HCT116 (cell line): Measurements from ENCODE around the gene IGSF9B.

Experiments
- EGR1 ChIP-seq: IDR thresholded peaks from 2 replicates; pipeline ENCODE4 v1.6.1; 2012; ENCODE audit warnings: low read depth
- POLR2A ChIP-seq: IDR thresholded peaks from 2 replicates; pipeline ENCODE4 v1.7.0; 2011; ENCODE audit warnings: borderline replicate concordance; ENCODE audit not compliant: insufficient read depth, insufficient read length; ENCODE audit errors: extremely low read depth
- POLR2AphosphoS5 ChIP-seq: IDR thresholded peaks from 2 replicates; pipeline ENCODE4 v1.6.1; 2011; ENCODE audit warnings: mild to moderate bottlenecking, low read depth, low read length, moderate library complexity
- TF ChIP-seq, protein P1 (sequence below), 3 experiments: fragments of 200-600 bp in 1 of 3; sonication (generic) in 1 of 3; IDR thresholded peaks in 2 of 3; conservative IDR thresholded peaks in 1 of 3; 2 replicates each; pipeline ENCODE4 v1.5.1; 2012 to 2017; ENCODE audit warnings: low read depth in 2 of 3, low read length in 2 of 3, antibody characterized with exemption in 1 of 3, borderline replicate concordance in 1 of 3, control low read depth in 1 of 3, mild to moderate bottlenecking in 1 of 3, mixed read lengths in 1 of 3, mixed run types in 1 of 3, moderate library complexity in 1 of 3; ENCODE audit not compliant: insufficient read depth in 1 of 3

DNA sequence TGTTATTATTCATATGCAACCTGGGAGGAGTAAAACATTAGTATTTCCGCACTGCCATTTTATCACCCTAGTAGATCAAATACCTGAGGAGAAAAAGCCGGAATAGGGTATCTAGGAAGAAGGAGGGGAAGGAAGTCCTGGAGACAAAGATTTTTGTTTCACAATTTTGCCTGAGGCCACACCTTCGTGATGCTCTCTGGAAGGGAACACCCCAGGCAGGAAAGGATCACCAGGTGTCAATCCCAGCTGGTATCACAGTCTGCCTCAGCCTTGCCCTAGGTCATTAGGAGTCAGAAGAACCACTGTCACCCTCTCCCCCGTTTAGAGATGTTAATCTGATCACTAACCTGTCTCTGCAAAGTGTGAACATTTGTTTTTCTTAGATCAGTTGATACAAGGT lies 35.4 kb upstream of the IGSF9B start:
- TF ChIP-seq, protein P1, sequence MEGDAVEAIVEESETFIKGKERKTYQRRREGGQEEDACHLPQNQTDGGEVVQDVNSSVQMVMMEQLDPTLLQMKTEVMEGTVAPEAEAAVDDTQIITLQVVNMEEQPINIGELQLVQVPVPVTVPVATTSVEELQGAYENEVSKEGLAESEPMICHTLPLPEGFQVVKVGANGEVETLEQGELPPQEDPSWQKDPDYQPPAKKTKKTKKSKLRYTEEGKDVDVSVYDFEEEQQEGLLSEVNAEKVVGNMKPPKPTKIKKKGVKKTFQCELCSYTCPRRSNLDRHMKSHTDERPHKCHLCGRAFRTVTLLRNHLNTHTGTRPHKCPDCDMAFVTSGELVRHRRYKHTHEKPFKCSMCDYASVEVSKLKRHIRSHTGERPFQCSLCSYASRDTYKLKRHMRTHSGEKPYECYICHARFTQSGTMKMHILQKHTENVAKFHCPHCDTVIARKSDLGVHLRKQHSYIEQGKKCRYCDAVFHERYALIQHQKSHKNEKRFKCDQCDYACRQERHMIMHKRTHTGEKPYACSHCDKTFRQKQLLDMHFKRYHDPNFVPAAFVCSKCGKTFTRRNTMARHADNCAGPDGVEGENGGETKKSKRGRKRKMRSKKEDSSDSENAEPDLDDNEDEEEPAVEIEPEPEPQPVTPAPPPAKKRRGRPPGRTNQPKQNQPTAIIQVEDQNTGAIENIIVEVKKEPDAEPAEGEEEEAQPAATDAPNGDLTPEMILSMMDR (IDR thresholded peaks at IDR 0.05 in 2 of 3, conservative IDR thresholded peaks at IDR 0.05 in 1 of 3; ENCODE audit: borderline replicate concordance in 1 of 3, insufficient read depth in 1 of 3, low read depth in 2 of 3, low read length in 2 of 3) = no peak
- TF ChIP-seq EGR1 (no peak), POLR2AphosphoS5 (no peak), POLR2A (no peak)
